Measurements from ENCODE around the gene ADAMTS18.

The ADAMTS18 gene

GRCh38 chr16:77435272-77435820 lies 512 bp upstream of the ADAMTS18 start:
- FAIRE-seq: no peak

GRCh38 chr16:77434022-77434529 lies 758 bp downstream of the ADAMTS18 start:
- no peak for FAIRE-seq

- FAIRE-seq: no peak
Observed at GRCh38 chr16:77433146-77433545, 1.7 kb downstream of the ADAMTS18 start.

GRCh38 chr16:77432264-77432663 lies 2.6 kb downstream of the ADAMTS18 start:
- FAIRE-seq: no peak

GRCh38 chr16:77430787-77431585 lies 3.8 kb downstream of the ADAMTS18 start:
- FAIRE-seq: no peak

- no peak for FAIRE-seq
Observed at GRCh38 chr16:77430360-77430759, 4.5 kb downstream of the ADAMTS18 start.

GRCh38 chr16:77424871-77425604 lies 9.8 kb downstream of the ADAMTS18 start:
- FAIRE-seq: no peak

- no peak for FAIRE-seq
Observed at GRCh38 chr16:77422196-77422784, 12.5 kb downstream of the ADAMTS18 start.

- no peak for FAIRE-seq
Observed at GRCh38 chr16:77416939-77417480, 17.8 kb downstream of the ADAMTS18 start.

- no peak for FAIRE-seq
Observed at GRCh38 chr16:77414752-77415231, 20.0 kb downstream of the ADAMTS18 start.

GRCh38 chr16:77410449-77410848 lies 24.4 kb downstream of the ADAMTS18 start:
- FAIRE-seq: no peak

GRCh38 chr16:77409311-77409710 lies 25.5 kb downstream of the ADAMTS18 start:
- FAIRE-seq: no peak

GRCh38 chr16:77408607-77409006 lies 26.2 kb downstream of the ADAMTS18 start:
- FAIRE-seq: no peak

- no peak for FAIRE-seq
Observed at GRCh38 chr16:77406680-77407079, 28.2 kb downstream of the ADAMTS18 start.

- no peak for FAIRE-seq
Observed at GRCh38 chr16:77404775-77405174, 30.1 kb downstream of the ADAMTS18 start.

- FAIRE-seq: no peak
Observed at GRCh38 chr16:77403732-77404131, 31.1 kb downstream of the ADAMTS18 start.

GRCh38 chr16:77402672-77403071 lies 32.2 kb downstream of the ADAMTS18 start:
- FAIRE-seq: no peak

GRCh38 chr16:77402118-77402517 lies 32.7 kb downstream of the ADAMTS18 start:
- FAIRE-seq: no peak

GRCh38 chr16:77399546-77399945 lies 35.3 kb downstream of the ADAMTS18 start:
- FAIRE-seq: no peak

GRCh38 chr16:77399066-77399465 lies 35.8 kb downstream of the ADAMTS18 start:
- FAIRE-seq: no peak

- FAIRE-seq: no peak
Observed at GRCh38 chr16:77398495-77398894, 36.3 kb downstream of the ADAMTS18 start.

- FAIRE-seq: no peak
Observed at GRCh38 chr16:77396461-77396860, 38.4 kb downstream of the ADAMTS18 start.

GRCh38 chr16:77394699-77395098 lies 40.1 kb downstream of the ADAMTS18 start:
- no peak for FAIRE-seq
